Measurements from ENCODE around the gene PLCB2.

Gene PLCB2

DNA sequence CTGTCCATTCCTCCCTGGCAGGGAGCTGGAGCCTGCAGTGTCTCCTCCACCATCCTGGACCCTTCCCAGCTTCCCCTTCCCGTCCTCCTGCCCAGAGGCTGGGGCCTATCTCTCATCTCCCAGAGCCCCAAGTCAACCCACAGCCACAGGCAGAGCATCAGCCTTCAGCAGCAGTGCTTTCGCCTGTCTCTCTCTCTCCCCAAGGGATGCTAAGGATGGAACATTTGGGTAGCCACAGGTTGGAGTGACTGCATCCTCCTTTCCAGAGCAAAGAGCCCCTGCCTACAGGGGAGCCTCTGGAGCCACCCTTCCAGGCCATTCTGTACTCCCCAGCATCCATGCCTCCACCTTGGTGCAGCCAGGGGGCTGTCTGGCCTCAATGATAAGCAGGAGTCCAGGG is 4.2 kb downstream of the PLCB2 start:
- DNase-seq (ENCODE audit: low read depth in 2 of 2) = no peak

DNA sequence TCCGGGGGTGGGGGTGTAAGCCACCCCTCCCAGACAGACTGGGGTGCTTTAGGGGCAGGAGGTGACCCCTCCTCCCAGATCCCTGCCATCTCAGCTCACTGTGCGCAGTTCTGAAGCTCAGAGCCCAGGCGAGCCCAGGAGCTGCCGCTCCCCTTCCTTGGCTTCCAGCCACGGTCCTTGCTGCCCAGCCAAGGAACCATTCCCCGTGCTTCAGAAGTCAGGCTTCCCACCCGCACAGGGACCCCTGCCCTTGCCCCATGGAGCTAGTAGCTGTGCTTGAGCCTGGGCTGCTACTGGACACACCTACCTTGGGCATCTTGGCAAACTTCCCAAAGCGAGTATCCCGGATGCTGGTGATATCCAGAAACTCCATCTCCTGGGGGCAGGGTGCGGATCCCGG is 4.8 kb downstream of the PLCB2 start:
- DNase-seq (ENCODE audit: low read depth in 2 of 2) = no peak

DNA sequence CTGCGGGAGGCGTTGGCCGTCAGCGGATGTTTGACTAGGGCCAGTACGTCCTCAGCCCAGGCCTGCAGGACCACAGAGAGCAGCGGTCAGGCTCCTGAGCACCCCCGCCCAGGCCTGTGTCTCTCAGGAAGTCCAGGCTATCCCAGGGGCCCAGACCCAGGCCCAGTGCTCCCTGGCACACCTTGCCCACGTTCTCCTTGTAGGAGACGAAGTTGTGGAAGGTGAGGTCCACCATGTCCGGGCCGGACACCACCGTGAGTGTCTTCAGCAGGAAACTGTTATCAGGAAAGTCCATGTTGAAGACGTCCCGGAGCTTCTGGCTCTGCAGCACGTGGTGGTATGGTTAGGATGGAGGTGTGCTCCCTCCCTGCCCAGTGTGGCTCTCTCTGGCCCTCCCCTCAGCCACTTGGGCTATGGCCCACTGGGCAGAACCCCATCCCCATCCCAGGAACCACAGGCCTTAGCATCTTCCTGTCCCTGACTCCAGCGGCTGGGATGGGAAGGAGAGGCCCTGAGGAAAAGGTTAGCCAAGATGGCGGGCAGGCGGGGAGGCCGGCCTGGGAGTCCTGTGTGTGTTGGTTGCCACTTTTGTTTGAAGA is 5.3 kb downstream of the PLCB2 start:
- no peak for DNase-seq (ENCODE audit: low read depth in 2 of 2)

DNA sequence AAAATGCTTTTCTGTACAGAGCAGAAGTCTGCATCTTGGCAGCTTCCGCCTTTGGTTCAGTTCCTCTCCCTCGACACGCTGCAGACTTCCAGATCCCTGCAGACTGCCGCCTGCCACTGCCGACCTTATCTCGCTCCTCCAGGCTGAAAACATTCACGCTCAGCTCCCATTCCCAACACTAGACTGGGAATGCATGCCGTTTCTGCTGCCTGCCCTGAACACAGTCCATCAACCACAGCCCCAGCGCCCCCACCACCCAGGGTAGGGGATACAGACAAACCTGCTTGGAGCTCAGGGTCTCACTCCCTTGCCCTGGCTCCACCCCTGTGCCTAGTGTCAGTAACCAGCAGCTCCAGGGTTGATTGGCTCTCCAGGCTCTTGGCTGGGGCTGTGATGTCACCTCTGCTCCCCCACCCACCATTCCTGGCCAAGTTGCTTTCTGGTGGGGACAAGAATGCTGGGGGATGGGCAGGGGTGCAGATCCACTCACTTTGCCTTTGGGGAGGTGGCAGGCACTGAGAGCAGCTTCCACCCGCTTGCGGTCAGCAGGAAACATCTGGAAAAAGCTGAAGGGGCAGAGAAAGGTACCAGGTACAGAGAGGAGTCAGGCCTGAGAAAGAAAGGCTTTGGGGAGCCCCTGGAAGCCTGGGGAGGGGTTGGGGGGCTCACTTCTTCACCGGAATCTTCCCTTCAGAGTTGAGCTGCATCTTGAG is 6.1 kb downstream of the PLCB2 start:
- DNase-seq (ENCODE audit: low read depth in 2 of 2) = no peak

DNA sequence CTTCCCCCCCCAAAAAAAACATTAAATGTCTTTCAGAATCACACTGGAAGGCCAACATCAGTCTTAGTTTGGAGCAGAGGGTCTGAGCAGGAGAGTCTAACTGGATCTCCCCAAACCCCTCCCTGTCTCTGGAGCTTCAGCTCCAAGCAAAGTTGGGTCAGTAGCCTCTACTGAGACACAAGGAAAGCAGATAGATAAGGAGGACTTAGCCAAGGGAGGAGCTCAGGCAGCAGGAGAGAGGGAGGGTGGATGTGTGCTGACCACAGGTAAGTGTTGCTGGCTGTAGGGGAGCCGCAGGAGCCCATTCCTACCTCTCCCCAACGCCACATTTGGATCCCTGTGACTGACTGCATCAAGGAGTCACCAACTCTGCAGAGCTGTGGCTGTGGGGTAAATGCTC is 7.0 kb downstream of the PLCB2 start:
- no peak for DNase-seq (ENCODE audit: low read depth in 2 of 2)

DNA sequence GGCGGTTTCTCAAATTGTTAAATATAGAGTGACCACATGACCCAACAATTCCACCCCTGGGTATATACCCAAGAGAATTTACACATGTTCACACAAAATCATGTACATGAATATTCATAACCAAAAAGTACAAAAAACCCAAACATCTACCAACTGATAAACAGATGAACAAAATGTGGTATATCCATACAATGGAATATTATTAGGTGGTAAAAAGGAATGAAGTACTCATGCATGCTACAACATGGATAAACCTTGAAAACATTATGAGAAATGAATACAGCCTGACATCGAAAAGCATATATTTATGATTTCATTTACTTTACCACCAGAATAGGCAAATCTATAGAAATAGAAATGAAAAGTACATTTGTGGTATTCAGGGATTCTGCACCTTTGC is 7.4 kb downstream of the PLCB2 start:
- no peak for DNase-seq (ENCODE audit: low read depth in 2 of 2)

DNA sequence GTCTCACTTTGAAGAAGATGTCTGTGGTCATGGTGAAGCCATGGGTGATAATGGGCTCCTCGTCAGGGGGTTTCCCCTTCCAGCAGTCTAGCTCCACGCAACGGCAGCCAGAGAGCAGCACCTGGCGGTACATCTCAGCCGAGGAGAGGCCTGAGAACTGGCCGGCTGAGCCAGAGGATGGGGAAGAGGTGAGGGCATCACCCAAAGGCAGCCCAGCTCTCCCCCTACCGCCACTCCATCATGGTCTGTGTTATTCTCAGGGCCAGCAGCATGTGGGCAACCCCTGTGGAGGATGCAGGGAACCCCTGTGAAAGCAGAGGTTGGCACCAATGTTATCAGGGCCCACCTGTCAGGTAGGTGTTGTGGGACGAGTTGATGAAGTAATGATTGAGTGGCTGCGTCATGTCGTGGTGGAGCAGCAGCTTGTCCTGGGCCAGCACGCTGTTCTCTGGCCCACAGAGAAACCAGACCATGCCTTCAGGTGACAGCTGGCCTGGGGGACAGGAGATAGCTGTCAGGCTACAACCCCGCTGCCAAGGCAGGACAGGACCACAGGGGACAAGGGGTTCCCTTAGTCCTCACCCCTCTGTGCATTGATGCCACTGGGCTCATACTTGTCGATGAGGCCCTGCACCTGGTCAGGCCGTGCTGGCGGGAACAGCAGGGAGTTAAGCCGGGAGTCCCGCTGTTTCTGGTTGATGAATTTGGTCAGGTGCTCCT is 9.4 kb downstream of the PLCB2 start:
- DNase-seq (ENCODE audit: low read depth in 2 of 2) = no peak

DNA sequence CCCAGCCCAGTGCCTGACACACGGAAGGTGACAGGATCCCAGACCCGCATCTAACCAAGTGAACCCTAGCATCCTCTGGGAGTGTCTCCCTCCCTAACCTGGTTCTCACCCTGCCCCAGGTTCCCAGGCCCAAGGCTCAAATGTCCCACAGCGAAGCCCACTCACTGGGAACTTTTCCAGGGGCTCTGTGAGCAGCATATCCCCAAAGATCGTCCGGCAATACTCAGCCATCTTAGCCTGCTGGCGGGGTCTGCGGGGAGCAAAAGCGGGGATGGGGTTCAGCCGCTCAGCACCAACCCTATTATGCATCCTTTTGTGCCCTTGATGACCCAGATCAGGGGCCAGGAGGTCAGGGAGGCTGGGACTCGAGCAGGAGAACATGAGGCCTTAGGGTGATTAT is 10.4 kb downstream of the PLCB2 start:
- DNase-seq (ENCODE audit: low read depth in 2 of 2) = no peak

DNA sequence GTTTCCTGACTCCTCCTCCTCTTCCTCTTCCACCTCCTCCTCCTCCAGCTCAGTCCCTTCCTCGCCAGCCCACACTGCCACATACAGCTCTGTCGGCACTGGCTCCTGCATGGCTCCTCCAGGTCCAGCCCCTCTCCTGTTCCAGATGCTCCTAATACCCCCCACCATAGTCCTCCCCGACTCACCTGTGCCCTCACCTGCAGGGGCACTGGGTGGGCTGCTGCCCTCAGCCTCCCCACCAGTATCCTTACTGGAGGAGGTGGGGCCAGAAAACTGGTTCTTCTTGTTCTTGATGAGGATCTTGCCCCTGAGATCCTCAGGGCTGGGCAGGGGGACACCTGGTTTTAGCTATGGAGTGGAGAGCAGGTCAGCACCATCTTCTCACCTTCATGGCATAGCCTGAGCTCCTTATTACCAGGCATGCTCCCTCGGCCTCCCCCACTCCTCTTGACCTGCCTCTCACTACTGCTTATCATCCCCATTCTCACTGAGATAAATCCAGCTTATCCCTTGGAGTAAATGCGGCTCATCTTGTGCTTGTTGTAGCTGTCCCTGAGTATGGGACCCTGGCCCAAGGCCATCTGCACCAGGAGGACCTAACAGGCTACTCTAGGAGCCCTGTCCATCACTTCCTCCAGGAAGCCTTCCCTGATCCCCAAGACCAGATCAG is 11.0 kb downstream of the PLCB2 start:
- no peak for DNase-seq (ENCODE audit: low read depth in 2 of 2)

DNA sequence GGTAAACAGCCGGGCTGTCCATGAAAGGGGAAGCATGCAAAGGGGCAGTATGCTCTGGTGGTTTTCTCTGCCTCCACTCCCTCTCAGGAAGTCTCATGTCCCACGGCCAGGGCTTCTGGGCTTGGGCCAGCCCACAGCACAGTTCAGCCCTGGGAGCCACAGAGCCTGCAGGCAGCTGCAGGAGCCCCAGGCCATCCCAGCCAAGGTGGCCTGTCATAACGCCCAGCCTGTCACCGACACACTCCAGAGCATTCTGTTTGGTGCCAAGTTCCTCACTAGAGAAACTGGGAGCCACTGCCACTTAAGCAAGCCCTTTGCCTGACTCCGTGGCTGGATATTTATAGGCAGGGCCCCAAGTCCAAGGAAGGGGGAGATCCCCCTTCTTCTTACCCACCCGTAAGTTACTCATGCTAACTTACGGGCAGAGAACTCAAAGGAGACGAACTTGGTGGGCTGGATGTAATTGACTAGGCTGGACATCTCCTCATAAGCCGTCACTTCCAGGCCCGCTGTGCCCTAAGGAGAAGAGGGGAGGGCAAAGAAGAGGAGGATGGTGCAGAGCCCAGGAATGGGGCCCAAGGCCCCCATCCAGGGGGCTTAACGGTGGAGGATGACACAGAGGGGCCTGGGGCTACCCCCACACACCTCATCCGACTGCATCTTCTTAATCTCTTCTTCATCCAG is 11.7 kb downstream of the PLCB2 start:
- DNase-seq (ENCODE audit: low read depth in 2 of 2) = no peak

DNA sequence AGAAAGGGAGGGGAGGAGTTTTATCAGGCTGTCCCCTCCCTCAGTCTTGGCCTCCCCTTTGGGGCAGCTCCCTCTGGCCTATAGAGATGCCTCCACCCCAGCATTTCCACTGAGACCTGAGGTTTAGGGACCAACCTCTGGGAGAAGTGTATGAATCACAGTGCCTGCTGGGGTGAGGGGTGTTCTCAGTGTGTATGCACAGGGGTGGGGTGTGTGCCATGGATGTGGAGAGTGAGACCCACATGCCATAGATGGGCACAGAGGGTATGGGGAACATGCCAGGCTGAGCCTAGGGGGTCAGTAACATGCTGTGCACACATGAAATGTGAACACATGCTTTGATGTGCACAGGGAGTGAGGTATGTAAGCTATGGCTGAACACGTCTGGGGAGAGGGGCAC is 12.4 kb downstream of the PLCB2 start:
- DNase-seq (ENCODE audit: low read depth in 2 of 2) = no peak

DNA sequence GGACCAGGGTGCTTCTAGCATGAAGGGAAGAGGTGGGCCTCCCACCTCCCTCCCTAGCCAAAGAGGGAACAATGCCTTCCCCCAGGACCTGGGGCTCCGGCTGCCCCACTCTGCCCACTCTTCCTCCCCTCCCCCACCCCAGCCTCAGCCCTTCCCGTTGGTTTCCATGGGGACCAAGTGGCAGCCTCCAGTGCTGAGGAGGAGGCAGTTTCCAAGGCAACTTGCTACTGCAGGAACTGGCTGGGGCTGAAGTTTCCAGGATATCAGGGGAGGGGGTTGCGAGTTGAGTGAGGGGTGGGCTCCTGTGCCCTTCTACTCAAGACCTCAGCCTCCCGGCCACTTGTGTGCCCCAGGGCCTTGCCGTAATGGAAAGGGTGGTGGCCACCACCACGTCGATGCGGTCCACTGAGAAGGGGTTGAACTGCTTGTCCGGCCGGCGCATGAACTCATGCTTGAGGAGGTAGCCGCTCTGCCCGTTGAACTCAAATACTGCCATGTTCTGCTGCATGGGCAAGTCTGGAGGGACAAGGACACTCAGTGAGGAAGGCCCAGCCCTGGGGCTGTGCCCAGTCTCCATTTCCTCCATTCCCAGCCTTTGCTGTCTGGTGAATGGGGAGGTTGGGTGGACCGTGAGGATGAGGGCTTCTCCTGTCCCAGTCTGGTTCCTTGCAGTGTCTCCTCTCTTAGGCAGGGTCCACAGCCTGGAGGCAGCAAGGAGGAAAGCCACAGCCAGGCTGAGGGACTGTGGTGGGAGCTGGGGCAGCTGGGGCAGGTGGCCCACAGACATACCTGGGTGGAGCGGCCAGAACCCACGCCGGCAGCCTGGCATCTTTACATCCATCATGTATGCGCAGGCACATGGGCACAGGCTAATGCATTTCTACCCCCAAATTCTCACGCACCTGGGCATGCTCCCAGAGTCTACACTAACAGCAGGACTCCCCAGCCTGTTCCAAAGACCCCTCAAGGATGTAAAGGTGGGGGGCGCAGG is 13.5 kb downstream of the PLCB2 start:
- DNase-seq (ENCODE audit: low read depth in 2 of 2) = no peak

DNA sequence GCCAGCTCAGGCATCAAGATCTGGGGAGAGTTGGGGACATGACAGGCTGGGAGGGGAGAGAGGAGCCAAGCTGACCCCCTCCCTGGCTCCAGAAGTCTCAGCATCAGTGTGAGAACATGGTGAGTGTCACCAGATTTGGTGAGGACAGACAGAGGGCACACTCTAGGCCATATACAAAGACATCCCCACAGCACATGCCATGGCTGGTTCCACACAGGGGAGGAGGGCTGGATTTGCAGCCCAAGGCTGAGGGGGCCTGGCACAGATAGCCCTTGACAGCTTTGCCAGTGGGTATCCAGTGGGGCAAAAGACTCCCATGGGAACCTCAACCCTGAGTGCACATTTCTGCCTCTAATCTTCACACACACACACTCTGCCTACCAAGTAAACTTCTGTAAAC is 14.7 kb downstream of the PLCB2 start:
- no peak for DNase-seq (ENCODE audit: low read depth in 2 of 2)

DNA sequence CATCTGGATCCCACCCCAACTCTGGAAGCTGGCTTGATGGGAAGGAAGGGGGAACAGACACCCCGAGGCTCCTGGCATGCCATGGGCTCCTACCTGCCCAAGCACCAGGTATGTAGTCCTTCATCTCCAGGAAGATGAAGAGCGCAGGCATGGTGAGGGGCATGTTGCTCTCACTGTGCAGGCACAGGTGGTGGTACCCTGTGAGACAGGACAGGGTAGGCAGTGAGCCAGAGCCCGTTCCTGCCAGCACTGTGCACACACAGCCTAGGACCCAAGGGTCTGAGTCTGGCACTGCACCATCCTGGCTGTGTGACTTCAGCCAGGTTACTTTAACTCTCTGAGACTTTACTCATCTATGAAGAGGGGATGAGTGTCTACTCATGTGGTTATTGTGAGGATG is 15.5 kb downstream of the PLCB2 start:
- no peak for DNase-seq (ENCODE audit: low read depth in 2 of 2)

DNA sequence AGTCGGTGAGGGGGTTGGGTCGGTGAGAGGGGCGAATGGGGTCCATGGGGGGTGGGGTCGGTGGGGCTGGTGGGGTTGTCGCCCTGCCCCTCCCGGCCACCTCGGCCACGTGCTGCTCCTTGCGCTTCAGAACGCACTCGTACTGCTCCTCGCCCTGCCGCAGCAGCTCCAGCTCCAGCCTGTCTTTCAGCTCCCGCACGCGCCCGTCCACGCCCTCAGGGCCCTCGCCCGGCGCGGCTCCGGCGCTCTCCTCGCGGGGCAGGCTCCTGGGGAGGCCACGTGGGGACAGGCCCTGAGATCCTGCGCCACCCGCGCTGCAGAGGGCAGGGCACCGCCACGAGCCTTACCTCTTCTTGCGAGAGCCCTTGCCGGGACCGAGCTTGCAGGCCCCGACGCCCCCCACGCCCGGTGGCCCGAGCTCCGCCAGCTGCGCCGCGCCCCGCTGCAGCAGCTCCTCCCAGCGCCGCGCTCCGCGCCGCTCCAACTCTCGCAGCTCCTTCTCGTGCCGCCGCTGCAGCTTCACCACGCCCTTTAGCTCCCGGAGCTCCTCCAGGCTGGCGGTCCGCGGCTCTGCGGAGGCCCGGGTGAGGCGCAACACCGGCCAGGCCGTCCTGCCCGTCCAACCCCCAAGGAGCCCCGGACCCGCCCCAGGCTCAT is 16.7 kb downstream of the PLCB2 start:
- DNase-seq (ENCODE audit: low read depth in 2 of 2) = no peak

DNA sequence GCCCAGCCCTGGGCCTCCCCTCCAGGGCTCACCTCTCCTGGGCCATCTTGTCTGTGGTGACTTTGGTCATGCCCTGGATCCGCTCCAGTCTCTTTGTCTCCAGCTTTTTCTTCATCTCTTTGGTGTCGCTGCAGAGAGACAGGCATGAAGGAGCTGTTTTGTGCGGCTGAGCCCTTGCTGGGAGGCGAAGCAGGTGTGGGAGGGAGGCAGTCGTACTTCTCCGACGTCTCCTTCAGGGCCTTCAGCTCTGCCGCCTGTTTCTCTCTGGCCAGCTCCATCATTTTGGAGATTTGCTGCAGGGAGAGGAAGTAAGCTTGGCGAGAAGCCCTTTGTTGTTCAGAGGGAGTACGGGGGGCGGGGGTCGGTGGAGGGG is 17.2 kb downstream of the PLCB2 start:
- DNase-seq (ENCODE audit: low read depth in 2 of 2) = no peak

DNA sequence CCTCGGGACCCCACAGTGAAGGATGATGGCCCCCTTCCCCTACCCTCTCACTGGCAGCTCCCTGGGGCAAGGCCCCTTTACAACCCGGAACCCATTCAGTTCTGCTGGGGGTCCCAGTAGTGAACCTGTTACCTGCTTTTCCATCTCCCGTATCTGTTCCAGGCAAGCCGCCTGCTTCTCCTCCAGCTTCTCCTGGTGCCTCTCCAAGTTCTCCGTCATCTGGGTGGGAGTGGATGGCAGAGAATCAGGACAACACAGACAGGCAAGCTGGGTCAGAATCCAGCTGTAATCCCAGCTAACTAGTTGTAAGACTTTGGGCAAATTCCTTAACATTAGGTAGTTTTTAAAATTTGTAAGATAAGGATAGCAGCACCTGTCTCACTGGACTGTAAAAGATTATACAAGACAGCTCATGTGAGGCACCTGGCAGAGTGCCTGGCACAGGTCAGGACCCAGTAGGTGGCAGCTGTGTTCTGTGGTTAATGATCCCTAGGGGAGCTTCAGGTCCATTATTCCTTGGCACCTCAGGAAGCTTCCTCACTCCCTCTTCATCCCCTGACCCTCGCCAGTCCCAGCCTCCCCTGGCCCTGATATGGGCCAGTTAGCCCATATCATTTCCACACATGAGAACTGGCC is 18.5 kb downstream of the PLCB2 start:
- DNase-seq (ENCODE audit: low read depth in 2 of 2) = no peak

DNA sequence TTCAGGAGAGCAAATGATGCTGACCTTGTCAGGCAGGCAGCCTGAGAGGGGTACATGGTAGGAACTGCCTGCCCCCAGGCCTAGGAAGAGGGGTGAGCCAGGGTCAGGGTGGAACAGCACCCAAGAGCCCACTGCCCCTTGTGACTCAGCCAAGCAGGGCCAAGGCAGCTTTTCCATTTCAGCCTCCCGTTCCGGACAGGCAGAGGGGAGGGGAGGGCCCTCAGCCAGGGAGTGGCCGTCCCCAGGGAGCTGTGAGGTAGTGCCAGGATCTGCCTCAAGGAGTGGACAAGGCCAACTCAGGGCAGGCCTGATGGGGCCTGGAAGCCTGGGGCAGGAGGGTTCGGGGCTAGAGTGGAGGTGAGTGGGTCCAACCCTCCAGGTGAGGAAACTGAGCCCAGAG is 19.8 kb downstream of the PLCB2 start:
- DNase-seq (ENCODE audit: low read depth in 2 of 2) = no peak

DNA sequence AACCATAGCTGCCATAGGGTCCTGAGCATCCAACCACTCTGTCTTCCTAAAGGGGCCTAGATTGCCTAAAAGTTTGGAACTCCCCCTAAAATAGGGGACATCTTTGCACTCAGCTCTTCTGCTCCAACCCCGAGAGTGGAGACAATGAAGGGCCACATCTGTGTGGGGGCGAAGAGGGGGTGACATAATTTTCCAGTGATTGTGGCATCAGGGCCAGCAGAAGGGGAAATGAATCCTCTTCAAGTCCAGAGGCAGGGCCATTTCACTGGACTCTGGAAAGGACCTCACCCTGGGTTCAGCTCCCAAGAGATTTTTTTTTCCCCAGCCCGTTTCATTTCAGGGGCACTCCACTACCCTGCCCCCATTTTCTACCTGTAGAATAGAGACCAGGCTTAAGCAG is 20.2 kb downstream of the PLCB2 start:
- no peak for DNase-seq (ENCODE audit: low read depth in 2 of 2)

DNA sequence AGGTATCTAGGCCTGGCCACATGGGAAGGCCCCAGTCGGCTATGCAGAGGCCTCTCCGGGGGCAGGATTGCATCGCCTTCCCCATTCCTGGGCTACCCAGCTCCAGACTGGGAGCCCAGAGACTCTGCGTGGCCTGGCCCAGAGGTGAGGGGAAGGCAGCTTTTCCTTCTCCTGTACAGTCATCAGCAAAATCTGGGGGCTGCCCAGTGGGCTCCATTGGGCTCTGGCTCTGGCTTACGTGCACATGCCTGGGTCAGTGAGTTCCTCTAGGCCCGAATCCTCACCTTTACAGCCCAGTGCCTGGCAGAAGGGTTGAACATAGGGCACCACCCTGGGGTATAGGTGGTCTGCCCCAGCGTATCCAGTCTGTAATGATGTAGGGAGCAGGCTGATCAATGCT is 20.9 kb downstream of the PLCB2 start:
- DNase-seq (ENCODE audit: low read depth in 2 of 2) = no peak
